HG03108 (cell line): ENCODE data around the gene ANKRD44.
"Not testable (repeated sequence)": the region's sequence is repeated elsewhere in the genome, so short reads cannot be mapped to it uniquely, and the experiment has no call there.

Experiments used
- ATAC-seq: cut with Tn5 transposase; IDR thresholded peaks from one replicate; pipeline ENCODE4 v1.9.1; 2021; ENCODE audit warnings: moderate library complexity; ENCODE audit not compliant: unreplicated experiment

The ANKRD44 gene

DNA sequence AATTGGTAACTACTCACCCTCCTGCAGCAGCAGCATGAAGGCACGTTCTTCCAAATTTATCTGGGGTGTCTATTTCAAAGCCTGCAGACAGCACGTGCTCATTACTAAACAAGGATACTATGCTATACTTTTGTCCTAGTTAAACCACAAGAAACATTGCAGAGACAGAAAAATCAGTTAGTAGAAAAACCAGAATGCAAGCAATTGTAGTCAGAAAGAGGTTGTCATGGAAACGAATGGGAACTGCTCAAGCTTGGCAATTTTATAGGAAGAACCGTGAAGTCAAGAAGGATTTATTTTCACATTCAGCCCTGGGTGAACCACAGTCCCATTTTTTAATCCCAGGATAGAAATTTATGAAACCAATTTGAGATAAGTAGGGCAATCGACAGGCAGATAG is 221.9 kb downstream of the ANKRD44 start:
- no peak for ATAC-seq

DNA sequence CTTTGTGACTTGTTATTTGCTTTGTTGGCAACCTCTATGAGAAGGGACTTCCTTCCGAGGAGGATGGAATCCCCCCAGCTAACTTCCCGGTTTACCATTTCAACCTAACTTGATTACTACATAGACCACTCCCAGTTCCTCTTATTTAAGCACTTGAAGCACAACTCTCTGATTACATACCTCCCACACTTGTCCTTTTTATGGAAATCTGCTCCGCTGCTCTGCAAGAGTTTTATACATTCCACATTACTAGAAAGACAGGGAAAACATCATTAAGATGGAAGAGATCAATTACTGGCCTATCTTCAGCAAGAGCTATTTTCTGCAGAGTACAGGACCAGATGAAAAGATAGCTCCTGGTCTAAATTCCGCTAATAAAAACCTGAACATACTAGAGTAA is 224.1 kb downstream of the ANKRD44 start:
- ATAC-seq = no peak

DNA sequence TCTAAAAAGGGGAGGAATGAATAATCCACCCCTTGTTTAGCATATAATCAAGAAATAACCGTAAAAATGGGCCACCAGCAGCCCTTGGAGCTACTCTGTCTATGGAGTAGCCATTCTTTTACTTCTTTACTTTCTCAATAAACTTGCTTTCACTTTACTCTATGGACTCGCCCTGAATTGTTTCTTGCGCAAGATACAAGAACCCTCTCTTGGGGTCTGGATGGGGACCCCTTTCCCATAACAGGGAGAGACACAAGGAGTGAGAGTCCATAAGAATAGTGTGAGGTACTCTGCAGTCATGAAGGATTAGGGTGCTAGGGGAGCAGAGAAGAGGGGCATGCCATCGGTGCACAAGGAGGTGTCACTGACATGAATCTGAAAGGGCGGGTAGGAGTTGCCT is 224.9 kb downstream of the ANKRD44 start:
- no peak for ATAC-seq

DNA sequence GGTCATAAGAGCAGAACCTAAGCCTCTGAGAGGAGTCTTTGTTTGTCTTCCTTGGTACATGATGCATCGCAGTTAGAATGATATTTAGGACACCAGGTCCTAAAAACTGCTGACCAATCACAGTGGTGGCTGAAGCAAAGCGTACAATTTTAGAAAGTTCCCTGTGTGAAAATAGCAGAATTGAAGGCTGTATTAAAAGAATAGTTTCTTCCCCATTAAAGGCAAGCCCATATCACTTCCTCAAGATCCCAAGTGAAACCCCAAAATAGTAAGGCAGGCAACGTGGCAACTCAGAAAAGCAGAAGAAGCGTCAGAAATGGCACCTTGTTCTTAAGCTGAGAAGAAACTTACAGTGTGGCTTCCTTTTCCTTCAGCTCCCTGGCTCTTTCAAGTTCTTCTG is 229.3 kb downstream of the ANKRD44 start:
- no peak for ATAC-seq

DNA sequence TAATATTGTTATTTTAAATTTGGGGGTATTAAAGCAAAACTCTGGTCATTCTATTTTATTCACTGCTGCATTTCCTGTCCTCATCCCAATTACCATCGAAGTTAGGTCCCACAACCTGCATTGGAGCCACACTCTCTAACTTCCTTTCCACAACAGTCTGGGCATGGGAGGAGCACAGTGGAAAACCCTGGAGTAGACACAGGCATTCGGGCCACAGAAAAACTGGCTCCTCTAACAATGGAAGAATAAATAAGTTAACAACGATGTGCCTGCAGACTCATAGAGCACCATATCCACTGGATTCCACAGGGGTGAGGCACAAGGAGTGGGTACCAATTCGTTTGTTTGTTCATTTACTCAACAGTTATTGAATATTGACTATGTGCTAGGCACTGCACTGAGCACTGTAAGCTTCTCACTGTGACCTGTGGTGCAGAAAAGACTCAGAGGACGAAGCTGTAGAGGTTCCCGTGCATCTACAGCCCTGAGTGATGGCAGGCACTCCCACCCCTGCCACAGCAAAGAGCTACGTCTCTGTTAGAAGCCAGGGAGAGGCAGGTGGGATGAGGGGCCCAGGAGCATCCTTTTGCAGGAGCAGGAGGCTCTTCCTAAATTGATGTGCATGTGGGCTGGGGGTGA is 229.9 kb downstream of the ANKRD44 start:
- no peak for ATAC-seq

DNA sequence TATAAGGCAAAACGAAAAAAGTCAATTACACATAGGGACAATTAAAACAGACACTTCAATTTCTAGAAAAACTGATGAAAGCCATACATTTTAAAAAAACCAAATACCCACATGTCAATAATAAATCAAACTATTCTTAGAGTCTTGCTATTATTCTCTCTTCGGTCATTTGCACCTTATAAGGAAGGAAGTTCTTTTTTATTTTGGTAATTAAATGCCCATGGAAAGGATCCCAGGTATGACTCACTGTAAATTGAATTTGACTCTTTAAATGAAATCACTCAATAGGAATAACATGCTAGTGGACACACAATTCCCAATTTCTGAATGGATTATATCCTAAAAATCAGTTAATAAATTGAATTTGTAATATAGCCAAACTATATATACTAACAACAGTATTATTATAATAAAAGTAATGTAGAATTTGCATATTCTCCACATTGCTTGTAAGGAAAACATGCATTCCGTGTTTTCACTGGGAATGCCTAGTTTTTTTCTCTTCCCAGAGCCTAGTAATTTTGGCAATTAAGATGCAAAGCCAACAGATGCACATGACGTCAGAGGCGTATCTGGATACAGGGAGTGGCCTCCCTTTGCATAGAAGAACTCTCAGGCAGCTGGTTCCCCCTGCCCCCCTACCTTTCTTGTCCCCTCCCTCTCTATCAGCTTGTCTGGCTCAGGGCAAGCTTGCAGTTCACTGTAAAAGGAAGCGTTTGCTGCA is 230.6 kb downstream of the ANKRD44 start:
- no peak for ATAC-seq

DNA sequence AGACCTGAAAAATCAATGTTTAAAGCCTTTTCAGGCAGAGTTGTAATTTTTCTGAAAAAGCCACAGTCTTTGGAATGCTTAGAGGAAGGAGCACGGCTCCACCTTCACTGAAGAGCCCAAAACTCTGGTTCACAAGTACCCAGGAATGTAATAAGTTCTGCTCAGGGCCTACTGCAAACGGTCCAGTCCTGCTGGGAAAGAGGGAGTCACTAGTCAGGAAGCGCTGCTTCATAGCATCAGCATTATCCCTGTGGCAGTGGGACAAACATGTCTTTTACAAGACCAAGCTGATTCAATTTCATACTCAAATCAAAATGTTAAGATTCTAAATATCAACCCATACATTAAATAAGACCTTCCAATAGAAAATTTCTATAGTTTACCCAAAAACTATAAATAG is 231.2 kb downstream of the ANKRD44 start:
- ATAC-seq = no peak

DNA sequence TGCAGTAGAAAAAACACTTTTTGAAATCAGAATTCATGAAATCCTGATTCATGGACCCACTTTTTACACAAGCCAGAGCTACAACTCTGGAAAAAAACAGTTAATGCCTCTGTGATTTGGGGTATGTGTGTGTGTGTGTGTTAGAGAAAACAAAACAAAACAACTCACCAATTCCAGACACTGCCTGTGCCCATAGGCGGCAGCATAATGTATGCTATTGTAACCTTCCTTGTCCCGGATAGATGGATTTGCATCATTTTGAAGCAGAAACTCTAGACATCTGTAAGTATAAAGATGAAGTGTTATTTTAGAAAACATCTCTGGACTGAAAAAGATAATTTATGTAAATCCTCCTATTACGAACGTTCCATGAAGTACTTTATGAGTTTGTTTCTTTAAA is 232.0 kb downstream of the ANKRD44 start:
- ATAC-seq = no peak

DNA sequence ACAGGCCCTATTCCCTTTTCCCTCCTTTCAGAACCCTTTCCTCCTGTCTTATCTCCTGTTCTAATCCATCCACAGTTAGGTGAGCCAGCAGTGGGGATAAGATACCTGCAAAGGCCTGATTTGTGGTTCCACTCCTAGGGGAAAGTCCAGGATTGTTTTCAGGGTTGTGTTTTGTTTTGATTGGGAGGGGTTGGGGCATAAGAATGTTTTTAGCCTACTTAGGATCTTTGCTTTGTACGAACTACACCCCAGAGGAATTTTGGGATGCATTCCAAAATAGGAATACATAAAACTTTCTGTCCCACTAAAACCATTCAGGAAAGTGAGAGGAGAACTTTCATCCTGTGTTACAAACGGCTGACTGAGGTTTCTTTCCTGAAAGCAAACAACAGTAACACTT is 233.2 kb downstream of the ANKRD44 start:
- no peak for ATAC-seq

DNA sequence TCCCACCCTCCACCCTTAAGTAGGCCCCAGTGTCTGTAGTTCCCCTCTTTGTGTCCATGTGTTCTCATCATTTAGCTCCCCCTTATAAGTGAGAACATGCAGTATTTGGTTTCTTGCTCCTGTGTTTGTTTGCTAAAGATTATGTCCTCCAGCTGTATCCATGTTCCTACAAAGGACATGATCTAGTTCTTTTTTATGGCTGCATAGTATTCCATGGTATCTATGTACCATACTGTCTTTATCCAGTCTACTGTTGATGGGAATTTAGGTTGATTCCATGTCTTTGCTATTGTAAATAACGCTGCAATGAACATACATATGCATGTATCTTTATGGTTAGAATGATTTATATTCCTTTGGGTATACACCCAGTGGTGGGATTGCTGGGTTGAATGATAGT is 233.9 kb downstream of the ANKRD44 start:
- ATAC-seq = no peak

DNA sequence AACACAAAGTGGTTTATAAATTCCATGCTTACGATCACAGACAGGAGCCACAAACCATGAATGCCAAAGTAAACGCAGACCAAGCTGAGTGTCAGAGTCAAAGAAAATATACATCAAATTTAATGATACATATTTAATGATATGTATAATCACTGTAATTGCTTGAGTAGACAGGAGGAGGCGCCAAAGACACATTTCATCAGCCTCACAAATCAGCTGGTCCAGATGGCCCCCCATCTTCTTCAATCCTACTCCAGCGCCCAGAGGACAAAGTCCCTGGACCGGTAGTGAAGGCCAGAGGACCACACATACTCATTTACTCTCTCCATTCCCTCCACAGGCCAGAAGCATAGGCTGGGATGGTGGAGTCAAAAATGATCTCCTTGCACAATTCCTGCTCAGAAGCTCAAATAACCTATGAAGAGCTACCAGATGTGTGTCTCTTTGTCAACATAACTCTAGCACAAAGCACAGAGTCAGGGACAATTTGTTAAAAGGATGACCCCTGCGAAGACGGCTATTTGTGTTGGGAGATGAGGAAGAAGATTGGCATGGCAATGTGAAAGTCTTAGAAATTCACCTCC is 234.7 kb downstream of the ANKRD44 start:
- ATAC-seq = no peak

DNA sequence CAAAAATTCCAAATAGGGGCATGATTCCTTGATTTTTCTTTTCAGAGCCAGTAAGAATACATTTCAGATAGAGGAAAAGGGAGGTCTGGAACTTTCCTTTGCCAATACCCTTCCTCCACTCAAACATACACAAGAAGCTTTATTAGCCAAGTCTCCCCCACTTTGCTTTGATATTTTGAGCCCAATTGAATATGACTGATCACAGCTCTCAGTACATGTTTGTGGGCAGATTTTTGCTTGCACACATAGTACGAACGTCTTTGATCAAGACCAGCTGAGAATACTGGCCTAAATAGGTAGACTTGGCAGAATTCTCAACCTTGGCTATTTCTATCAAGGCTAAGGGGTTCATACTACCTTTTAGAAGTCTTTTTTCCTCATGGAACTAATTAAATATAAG is 235.3 kb downstream of the ANKRD44 start:
- no peak for ATAC-seq

DNA sequence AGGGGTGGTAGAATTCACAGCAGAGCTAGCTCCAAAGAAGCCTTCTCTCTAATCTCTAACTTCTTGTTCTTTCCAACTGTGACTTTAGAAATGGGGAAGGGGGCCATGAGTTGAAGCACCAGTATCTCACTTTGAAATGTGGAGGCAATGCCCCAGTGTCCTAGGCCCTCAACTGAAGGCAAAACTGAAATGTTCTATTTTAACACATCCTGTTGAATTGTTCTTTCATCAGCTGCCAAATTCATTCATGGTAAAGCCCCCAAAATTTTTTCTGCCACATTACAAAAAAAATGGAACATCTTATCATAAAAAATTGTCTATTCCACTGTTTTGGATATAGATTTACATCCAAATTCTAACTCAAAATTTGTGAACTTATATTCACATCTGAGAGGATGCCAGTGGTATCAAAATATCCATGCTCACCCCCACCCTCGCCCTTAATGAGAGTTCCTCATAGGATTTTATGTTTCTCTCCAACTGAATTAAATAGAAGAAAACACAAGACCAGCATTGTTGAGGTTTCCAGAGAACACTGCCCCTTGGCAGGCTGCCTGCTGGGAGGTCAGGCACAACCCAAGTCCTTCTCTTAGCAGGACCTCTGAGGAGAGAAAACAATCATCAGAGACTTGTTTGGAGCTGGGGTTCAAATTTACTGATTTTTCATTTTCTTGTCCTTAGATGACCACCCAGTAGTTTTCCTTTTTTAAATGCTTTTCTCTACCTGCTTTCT is 236.7 kb downstream of the ANKRD44 start:
- ATAC-seq = no peak

DNA sequence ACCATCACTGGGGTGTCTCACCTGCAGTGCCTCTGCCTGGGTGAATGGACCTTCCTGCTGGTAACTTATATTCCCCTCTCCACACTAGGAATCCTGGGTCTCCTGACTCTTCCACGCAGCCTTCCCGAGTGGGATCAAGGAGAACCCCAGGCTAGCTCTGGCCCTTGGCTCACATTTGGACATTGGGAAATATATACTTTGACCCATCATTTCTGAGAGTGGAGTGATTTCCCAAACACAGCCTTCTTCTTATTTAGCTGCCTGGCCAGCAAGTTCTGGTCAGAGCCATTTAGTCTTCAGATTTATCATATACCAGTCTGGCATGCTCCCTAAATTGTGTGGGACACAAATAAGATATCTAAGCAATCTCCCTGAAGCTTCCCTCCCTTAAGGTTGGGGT is 237.3 kb downstream of the ANKRD44 start:
- ATAC-seq = no peak

DNA sequence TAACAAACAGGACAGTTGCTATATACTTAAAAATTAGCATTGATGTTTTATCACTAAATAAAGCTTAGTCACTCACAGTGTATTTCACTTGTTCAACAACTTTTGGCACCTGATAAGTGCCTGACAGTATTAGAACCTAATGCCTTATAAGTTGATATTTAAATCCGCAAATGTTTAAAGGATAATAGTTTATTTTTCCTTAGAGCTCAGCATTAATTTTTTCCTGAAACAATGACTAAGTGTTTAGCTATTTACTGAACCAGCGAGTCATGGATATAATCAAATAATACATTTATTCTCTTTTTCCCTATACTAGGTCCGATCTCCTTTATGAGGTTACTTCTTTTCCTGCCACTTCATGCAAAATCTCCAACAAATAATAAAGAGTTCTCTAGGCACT is 238.0 kb downstream of the ANKRD44 start:
- no peak for ATAC-seq

DNA sequence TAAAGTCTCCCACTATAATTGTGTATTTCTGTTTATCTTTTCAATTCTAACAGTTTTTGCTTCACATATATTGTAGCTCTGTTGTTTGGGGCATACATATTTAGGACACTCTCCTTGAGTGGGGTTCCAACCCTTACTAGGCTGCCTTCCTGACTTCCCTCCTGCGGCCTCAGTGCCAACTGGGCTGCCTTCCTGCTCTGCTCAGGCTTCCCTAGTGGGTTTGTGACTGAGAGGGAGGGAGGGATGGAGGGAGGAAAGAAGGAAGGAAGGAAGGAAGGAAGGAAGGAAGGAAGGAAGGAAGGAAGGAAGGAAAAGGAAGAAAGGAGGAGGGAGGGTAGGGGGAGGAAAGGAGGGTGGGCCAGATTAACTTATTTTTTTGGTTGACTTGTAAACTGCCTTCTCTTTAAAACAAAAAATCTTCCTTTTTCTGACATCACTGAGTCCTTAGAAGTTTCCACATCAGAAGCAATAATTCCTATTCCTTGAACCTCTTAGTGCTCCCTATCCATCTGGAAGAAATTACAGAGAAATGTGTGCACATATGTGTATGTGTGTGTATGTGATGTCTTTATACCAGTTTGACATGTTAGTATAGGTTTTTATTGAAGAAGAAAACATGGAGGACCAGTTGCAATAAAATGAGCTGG is 238.7 kb downstream of the ANKRD44 start:
- ATAC-seq = no peak

DNA sequence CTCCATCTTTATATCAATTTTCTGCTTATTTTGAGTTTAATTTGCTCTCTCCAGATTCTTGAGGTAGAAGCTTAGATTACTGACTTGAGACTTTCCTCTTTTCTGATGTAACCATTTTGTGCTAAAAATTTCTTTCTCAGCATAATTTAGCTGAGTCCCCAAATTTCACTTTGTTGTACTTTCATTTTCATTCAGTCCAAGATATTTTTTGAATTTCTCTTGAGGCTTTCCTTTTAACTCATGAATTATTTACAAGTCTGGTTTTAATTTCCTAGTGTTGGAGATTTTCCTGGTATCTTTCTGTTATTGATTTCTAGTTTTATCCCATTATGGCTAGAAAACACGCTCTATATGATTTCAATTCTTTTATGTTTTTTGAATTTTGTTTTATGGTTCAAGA is 239.4 kb downstream of the ANKRD44 start:
- ATAC-seq = no peak

DNA sequence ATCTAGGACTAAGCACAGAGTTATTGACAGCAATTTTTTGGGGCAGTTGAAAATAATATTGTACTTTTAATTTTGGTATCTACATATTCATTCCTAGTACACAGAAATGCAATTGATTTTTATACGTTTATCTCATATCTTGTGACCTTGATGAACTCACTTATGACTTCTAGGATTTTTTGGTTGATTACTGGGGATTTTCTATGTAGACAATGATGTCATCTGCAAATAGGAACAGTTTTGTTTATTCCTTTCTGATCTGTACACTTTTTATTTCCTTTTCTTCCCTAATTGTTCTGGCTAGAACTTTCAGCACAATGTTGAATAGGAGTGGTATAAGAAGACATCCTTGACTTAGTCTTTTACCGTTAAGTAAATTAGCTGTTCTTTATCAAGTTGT is 240.6 kb downstream of the ANKRD44 start:
- ATAC-seq = no peak

DNA sequence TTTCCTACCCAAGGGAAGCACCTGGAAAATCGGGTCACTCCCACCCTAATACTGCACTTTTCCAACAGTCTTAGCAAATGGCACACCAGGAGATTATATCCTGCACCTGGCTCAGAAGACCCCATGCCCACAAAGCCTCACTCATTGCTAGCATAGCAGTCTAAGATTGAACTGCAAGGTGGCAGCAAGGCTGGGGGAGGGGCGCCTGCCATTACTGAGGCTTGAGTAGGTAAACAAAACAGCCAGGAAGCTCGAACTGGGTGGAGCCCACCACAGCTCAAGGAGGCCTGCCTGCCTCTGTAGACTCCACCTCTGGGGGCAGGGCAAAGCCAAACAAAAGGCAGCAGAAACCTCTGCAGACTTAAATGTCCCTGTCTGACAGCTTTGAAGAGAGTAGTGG is 248.0 kb downstream of the ANKRD44 start:
- ATAC-seq = not testable (repeated sequence)

DNA sequence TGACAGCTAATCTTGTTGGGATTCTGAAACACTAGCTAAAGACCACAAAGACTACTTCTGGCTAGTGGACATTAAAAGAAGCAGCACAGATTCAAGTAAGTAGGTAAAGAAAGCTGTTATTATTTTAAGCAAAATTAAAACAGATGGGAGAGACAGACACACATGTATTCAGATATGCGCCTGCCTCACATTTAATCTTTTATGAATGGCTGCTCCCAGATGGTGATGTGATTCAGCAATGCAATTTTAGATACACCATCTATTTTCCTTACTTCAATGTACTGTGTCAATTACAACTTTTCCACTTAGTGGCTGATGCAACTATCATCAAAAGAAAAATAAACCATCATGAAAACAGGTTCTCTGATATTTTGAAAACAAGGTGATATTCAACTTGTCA is 251.1 kb downstream of the ANKRD44 start:
- ATAC-seq = no peak

DNA sequence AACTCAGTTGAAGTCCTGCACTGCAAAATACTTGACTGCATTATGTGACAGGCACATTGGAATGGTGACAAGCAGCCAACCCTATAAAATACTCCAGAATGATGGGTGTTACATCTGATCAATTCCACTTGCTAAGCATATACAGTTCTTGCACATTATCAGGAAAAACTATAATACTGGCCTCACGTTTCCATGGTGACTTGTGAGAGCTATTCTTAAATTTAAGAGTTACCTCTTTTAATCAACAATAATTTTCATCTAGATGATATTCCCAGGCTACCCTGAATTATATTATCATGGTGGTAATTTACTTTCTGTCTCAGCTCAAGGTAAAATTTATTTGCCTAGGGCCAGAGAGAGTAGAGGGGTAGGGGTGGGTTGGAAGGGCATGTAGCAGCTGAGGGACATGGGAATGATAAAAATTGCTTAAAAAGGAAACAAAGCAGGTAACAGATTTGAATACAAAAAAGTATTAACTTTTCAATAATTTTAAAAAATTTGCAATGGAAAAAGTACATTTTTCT is 251.7 kb downstream of the ANKRD44 start:
- ATAC-seq = no peak
